Fibroblast of gingiva (primary cell): ENCODE data around the gene FGF8.
A peak's percentile ranks its signal among the peaks of the same experiment; 100 is the strongest.
"Not testable (repeated sequence)": the region's sequence is repeated elsewhere in the genome, so short reads cannot be mapped to it uniquely, and the experiment has no call there.

Experiments
- DNase-seq: peaks from one replicate; pipeline ENCODE4 v3.0.0-alpha.2; 2011; ENCODE audit warnings: low read depth

Gene FGF8, protein sequence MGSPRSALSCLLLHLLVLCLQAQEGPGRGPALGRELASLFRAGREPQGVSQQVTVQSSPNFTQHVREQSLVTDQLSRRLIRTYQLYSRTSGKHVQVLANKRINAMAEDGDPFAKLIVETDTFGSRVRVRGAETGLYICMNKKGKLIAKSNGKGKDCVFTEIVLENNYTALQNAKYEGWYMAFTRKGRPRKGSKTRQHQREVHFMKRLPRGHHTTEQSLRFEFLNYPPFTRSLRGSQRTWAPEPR

DNA sequence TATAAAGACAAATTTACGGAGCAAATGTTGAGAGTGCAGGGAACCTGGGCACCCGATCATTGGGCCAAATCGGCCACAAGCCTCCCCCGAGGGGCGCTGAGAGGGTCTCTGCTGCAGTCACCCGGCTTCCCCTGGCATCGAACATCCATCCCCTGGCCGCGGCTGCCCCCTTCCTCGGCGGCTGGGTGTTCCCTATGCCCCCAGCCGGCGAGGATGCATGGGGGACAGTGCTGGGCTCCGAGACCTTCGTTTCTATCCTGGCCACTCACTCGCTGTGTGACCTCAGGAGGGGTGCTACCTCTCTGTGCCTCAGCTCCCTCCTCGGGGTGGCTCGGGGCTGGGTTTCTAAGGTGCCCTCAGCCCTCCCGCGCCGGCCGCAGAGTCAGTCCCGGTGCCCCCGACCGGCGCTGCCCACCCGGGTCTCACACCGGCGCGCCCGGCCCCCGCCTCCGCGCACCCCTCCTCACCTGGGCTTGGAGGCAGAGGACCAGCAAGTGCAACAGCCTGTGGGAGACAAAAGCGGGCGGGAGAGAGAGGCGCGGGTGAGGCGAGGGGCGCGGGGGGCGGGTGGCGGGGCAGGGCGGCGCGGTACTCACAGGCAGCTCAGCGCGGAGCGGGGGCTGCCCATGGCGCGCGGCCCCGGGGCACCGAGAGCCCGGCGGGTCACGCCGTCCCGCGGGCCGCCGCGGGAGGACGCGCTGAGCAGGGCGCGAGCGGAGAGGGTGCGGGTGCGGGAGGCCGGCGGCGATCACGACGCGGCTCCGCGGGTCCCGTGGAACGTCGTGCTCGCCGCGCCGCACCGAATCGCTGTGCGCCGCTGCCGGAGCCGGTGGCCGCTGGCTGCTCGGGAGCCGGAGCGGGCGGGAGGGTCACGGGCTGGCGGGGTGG lies at the start of gene FGF8:
Gene FGF8, minus strand, starts transcription at position 842 of the 888 bp plus-strand sequence. Its CDS starts 214 bp downstream, at position 628.
- DNase-seq = no peak

- DNase-seq = no peak
Observed at GRCh38 chr10:101824736-101825135, 48.8 kb upstream of the FGF8 start.

DNA sequence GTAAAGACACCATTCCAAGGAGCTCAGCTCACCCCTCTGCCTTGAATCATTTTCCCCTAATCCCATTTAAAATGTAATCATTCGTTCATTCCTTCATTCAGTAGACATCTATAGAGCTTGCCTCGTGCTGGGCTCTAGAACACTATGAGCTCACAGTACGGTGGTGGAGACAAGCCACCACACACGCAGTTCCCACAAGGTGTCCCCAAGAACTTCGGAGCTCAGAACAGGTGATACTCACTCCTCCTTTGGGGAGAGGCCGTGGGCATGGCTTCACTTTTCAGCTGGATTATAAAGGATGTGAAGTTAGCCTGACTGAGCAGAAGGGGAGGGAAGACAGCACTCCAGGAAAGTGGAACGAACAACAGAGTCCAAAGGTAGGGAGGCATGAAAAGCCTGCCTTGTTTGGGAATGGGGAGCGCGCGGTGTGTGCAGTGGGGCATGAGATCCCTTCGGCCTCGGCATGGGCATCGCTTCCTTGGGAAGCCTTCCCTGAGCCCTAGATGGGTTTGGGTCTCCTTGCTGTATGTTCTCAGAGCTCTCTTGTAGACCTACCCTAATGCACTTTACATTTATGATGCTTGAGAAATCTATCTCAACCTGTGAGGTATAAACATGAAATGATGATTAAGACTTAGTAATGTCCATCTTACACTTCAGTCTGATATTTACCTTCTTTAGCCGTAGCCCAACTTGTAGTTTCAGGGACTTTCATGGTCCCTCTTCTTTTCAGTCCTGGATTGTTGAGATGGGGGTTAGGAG lies 43.1 kb upstream of the FGF8 start:
- no peak for DNase-seq

GRCh38 chr10:101818119-101818871 lies 42.4 kb upstream of the FGF8 start, which contains the start of gene OGA:
TSS of gene OGA (minus strand) at chr10:101818444. CDS start at chr10:101818022, 422 bp downstream.
- peak; percentile 100 for DNase-seq

DNA sequence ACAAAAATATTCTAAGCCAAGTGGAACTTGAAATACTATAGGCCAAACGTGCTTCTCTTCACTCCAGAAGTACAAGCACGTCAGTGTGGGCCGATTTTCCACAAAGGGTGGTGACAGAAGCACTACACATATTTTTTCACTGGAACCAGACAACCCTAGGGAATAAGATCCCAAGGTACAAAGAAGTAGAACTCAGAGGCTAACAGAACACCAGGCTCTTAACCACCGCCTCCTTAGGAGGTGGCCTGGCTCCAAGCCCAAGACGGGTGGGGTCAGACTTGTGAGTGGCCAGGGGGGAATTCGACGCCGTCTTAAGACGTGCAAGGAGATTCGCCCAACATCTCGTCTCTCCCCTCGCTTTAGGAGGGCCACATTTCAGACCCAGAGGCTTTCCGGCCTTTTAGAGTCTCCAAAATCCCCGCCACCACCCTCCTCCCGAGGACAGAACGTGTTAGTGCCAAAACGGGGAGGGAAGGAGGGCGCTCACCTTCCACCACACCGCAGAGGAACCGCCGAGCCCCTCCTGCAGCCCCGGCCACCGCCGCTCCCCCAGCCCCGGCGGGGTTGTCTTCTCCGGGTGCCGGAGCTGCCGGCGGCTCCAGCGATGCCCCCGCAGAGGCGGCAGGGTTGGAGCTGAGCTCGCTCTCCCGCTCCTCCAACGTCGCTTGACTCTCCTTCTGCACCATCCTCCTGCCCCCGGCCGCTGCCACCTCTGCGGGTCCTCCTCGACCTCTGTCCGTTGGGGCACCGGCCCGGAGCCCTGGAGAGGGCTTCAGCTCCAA lies 41.6 kb upstream of the FGF8 start:
- peak; percentile 96 for DNase-seq

GRCh38 chr10:101816913-101817336 lies 41.0 kb upstream of the FGF8 start:
- no peak for DNase-seq

- no peak for DNase-seq
Observed at GRCh38 chr10:101816376-101816775, 40.5 kb upstream of the FGF8 start.

DNA sequence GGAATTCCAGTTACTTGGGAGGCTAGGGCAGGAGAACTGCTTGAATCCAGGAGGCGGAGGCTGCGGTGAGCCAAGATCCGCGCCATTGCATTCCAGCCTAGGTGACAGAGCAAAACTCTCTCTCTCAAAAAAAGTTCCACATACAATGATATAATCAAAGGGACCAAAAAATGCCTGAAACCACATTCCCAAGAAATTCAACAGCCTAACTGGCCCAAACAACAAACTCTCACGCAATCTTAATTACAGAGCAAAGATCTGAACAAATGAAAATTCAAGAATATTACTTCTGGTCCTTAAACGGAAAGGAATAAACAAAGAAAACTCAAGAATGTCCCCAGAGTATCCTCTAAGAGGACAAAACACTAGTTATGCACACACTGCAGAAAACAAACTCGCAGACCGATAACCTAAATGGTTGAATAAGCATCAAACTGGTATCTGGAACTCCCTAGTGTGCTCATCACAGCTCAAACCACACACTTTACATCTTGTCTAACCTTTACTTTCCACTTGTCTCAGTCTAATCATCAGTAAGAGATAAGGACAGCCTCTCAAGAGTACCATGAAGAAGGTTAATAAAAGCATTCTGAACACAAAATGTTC lies 38.7 kb upstream of the FGF8 start:
- peak; percentile 27 for DNase-seq

DNA sequence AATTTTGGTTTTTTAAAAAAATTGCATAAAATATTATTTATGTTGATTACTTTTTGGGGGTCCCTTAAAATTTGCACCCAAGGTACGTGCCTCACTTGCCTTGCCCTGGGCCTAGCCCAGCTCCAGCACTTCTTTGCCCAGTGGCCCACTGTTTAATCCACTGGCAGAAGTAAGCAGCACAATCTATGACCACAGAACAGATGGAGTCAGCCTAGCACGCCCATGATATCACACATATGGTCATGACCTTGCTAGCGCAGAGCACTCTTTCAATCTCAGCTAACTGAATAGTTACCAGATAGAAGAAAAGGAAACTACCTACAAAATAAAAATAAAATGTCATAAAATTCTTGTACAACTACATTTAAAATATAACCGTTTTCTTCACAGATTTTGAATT lies 36.7 kb upstream of the FGF8 start:
- no peak for DNase-seq

- no peak for DNase-seq
Observed at GRCh38 chr10:101807158-101807557, 31.2 kb upstream of the FGF8 start.

GRCh38 chr10:101803511-101803910 lies 27.6 kb upstream of the FGF8 start:
- DNase-seq = no peak

- no peak for DNase-seq
Observed at GRCh38 chr10:101797403-101798059, 21.6 kb upstream of the FGF8 start.

GRCh38 chr10:101793526-101793925 lies 17.6 kb upstream of the FGF8 start:
- no peak for DNase-seq

DNA sequence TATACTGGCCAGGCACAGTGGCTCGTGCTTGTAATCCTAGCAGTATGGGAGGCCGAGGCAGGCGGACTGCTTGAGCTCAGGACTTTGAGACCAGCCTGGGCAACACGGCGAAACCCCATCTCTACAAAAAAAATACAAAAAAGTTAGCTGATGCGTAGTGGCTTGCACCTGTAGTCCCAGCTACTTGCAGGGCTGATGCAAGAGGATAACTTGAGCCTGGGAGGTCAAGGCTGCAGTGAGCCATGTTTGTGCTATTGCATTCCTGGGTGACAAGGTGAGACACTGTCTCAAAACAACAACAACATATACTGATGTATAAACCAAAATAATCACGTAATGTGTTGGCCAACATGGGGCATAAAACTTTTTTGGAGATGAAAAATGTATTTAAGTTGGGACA lies 13.8 kb upstream of the FGF8 start:
- DNase-seq = no peak

DNA sequence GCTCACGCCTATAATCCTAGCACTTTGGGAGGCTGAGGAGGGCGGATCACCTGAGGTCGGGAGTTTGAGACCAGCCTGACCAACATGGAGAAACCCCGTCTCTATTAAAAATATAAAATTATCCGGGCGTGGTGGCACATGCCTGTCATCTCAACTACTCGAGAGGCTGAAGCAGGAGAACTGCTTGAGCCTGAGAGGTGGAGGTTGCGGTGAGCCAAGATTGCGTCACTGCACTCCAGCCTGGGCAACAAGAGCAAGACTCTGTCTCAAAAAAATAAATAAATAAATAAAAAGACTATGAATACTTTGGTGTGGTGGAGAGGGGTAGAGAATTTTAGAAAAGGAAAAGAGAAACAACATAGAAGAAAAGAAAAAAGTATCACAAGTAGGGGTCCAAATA lies 13.3 kb upstream of the FGF8 start:
- not testable (repeated sequence) for DNase-seq

DNA sequence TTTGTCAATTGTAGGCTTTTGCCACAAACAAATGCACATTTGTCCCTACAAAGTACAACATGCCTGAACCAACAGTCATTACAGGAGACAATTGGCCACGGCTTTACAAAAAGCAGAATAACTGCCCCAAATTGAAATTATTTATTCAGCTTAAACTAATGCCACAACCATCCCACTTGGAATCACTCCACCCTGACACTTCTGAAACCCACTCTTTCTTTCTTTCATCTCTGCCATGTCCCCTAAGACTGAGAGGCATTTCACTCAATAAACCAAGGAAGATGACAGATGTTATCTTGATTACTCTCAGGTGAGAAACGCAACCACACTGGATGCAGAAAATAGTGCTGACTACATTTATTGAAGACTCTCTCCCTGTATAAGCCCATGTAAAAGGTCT lies 9.9 kb upstream of the FGF8 start:
- no peak for DNase-seq

DNA sequence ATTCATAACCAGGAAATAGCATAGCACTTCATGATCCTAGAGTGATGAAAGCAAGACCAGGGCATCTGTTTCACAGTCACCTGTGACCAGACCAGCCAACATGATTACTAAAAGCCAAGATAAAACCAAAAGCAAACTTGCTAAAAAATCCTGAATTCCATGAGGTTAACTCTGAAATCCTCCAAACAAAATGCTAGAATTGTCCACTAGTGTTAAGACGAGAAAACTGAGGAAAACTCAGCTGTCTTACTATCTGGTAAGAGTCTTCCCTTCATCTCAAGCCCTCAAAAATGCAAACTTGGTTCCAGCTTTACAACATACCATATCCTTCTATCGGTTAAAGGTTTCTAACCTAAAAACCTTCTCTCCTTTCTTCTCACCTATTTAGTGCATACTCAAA lies 8.6 kb upstream of the FGF8 start:
- no peak for DNase-seq

- no peak for DNase-seq
Observed at GRCh38 chr10:101783736-101784118, 7.8 kb upstream of the FGF8 start.

DNA sequence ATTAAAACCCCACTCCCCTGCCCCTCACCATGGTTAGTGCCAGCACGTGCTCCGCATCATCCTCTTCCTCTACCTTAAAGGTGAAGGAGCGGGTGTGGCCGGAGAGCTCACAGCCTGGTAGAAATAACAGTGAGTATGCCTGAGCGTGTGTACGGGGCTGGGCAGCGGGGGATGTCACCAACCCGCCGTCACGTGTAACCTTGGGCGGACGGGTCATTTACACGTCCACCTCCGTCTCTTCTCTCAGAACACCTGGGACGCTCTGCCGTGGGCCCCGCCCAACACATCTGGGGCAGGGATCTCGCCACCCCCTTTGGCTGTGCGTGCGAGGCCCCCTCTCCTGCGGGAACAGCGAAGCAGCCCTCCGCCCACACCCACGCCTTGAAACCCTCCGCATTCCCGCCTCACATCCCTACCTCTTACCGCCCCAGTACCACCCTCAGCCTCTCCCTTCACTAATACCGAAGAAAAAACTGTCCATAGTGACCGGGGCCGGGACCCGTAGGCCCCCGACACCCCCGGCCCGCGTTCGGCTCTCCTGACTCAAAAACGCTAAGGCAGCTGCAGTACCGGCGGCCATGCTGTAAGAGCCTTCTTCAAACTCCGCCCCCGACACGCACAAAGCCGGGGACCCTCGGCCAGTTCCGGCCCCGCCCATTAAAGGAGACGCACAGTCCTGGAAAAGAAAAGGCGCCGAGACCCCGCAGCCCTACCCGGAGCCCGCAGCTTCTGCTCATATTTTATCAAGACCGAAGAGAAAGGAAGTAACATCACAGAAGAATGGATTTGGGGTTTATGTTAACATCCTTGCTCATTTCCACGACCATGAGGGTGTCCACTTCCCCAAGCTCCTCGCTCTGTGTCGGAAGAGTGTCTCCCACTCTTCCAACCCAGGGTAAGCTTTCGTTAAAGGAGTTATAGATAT lies 7.2 kb upstream of the FGF8 start, which contains the start of gene NPM3:
Gene NPM3, minus strand, starts transcription at position 636 of the 925 bp plus-strand sequence. Its CDS starts 56 bp downstream, at position 580.
- DNase-seq = peak; percentile 71
